NCI-H1417 treated with DMSO at 0.1 percent for 48 hours (cell line): ENCODE results near the gene PDK2.

Source experiments
- DNase-seq: peaks from one replicate; lab custom pipeline; 2025; lab: John Stamatoyannopoulos, UW

Gene PDK2

GRCh38 chr17:50094753-50095619 is at the start of gene PDK2:
TSS of gene PDK2 (plus strand) at chr17:50095351. CDS start at chr17:50095436, 85 bp downstream.
- DNase-seq: peak; percentile 74

GRCh38 chr17:50046179-50046578 is 49.0 kb upstream of the PDK2 start:
- no peak for DNase-seq

- DNase-seq: no peak
These were observed 48.5 kb upstream of the PDK2 start for GRCh38 chr17:50046667-50047066.

- DNase-seq: no peak
These were observed 48.1 kb upstream of the PDK2 start for GRCh38 chr17:50047083-50047482.

GRCh38 chr17:50047488-50048126 is 47.5 kb upstream of the PDK2 start:
- DNase-seq: no peak

GRCh38 chr17:50048146-50048720 is 46.9 kb upstream of the PDK2 start:
- DNase-seq: no peak

GRCh38 chr17:50048988-50049387 is 46.2 kb upstream of the PDK2 start:
- no peak for DNase-seq

GRCh38 chr17:50049636-50050035 is 45.5 kb upstream of the PDK2 start:
- DNase-seq: no peak

- DNase-seq: no peak
These were observed 44.6 kb upstream of the PDK2 start for GRCh38 chr17:50050431-50051032.

- DNase-seq: no peak
These were observed 44.0 kb upstream of the PDK2 start for GRCh38 chr17:50051082-50051576.

GRCh38 chr17:50051606-50052005 is 43.5 kb upstream of the PDK2 start:
- DNase-seq: no peak

- no peak for DNase-seq
These were observed 42.8 kb upstream of the PDK2 start for GRCh38 chr17:50052241-50052796.

GRCh38 chr17:50052822-50053653 is 42.1 kb upstream of the PDK2 start:
- no peak for DNase-seq

GRCh38 chr17:50053654-50053960 is 41.5 kb upstream of the PDK2 start:
- DNase-seq: no peak

GRCh38 chr17:50055055-50055425 is 40.1 kb upstream of the PDK2 start:
- DNase-seq: peak; percentile 14

- peak; percentile 55 for DNase-seq
These were observed 39.5 kb upstream of the PDK2 start, which contains the start of gene ITGA3 for GRCh38 chr17:50055426-50056216. TSS of gene ITGA3 (plus strand) at chr17:50056110. CDS start at chr17:50056440, 330 bp downstream.

GRCh38 chr17:50056217-50056960 is 38.8 kb upstream of the PDK2 start:
- no peak for DNase-seq

GRCh38 chr17:50056961-50057330 is 38.2 kb upstream of the PDK2 start:
- DNase-seq: no peak

GRCh38 chr17:50057521-50057991 is 37.6 kb upstream of the PDK2 start:
- DNase-seq: no peak
